ENCODE data around the gene SAMD4A. TPM values are rescaled to one million over a fixed set of nuclear protein-coding genes. Genes with fewer than 3 reads are reported as not detected.

Gene SAMD4A
- total RNA-seq, 2 donors from 2014 or later, result 1.9 to 8.0 TPM

- no peaks in the 10 kb centered on the region for H3K36me3 ChIP-seq (ENCODE audit: control insufficient read depth, insufficient read depth, low read length)
- no peaks in the 10 kb centered on the region for H3K27me3 ChIP-seq (ENCODE audit: control insufficient read depth, insufficient read depth, low read length, poor library complexity, severe bottlenecking)
- TF ChIP-seq, protein P1, sequence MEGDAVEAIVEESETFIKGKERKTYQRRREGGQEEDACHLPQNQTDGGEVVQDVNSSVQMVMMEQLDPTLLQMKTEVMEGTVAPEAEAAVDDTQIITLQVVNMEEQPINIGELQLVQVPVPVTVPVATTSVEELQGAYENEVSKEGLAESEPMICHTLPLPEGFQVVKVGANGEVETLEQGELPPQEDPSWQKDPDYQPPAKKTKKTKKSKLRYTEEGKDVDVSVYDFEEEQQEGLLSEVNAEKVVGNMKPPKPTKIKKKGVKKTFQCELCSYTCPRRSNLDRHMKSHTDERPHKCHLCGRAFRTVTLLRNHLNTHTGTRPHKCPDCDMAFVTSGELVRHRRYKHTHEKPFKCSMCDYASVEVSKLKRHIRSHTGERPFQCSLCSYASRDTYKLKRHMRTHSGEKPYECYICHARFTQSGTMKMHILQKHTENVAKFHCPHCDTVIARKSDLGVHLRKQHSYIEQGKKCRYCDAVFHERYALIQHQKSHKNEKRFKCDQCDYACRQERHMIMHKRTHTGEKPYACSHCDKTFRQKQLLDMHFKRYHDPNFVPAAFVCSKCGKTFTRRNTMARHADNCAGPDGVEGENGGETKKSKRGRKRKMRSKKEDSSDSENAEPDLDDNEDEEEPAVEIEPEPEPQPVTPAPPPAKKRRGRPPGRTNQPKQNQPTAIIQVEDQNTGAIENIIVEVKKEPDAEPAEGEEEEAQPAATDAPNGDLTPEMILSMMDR (conservative IDR thresholded peaks at IDR 0.05), result no peak
- no peaks in the 10 kb centered on the region for H3K9me3 ChIP-seq (ENCODE audit: control insufficient read depth, low read length)
- Mint-ChIP-seq H3K4me3 (no peak overlapping the region), H3K27ac (no peak overlapping the region), H3K36me3 (ENCODE audit: low read depth) (peaks cover 10% of the 10 kb centered on the region), H3K9me3 (peaks cover 8% of the 10 kb centered on the region), H3K27me3 (ENCODE audit: insufficient read depth) (no peaks in the 10 kb centered on the region), H3K4me1 (no peaks in the 10 kb centered on the region)
- H3K4me3 ChIP-seq (ENCODE audit: low read length), result no peak overlapping the region
- H3K4me1 ChIP-seq (ENCODE audit: control insufficient read depth, insufficient read depth, low read length), result no peaks in the 10 kb centered on the region
- no peak overlapping the region for H3K27ac ChIP-seq (ENCODE audit: low read depth, low read length)
- no peak overlapping the region for H3K9ac ChIP-seq (ENCODE audit: extremely low read depth, low read length, poor library complexity, severe bottlenecking)
- no peak for DNase-seq
- 92 to 100% methylated on average over 5 to 7 of the region's 7 CpGs for WGBS, 2 experiments (ENCODE audit: insufficient coverage in 1 of 2, insufficient read length in 1 of 2)
Observed at GRCh38 chr14:54582334-54582733, 15.4 kb downstream of the SAMD4A start.

DNA sequence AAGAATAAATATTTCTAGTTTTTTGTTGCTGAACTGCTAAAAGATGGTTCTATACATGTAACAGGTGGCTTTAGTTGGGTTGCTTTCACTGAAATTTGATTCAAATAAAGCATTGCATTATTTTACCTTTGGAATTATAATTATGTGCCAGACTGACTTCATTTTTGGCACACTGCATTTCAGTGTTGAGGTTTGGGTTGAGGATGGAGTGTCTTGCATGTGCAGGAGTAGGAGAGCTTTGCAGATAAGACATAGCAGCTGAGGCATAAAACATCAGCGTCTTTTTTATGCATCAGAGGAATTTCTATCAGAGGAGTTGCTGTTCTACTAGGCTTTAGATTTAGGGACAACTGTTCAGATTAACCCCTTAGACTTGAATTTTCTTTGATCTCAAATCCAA lies 17.2 kb downstream of the SAMD4A start:
- Mint-ChIP-seq H3K4me1 (no peaks in the 10 kb centered on the region), H3K27ac (no peak overlapping the region), H3K27me3 (ENCODE audit: insufficient read depth) (no peaks in the 10 kb centered on the region), H3K4me3 (no peak overlapping the region), H3K9me3 (peaks cover 8% of the 10 kb centered on the region), H3K36me3 (ENCODE audit: low read depth) (peaks cover 10% of the 10 kb centered on the region)
- H3K9me3 ChIP-seq (ENCODE audit: control insufficient read depth, low read length), result no peaks in the 10 kb centered on the region
- TF ChIP-seq, protein P1 (conservative IDR thresholded peaks at IDR 0.05), result no peak
- no peak for DNase-seq
- H3K27ac ChIP-seq (ENCODE audit: low read depth, low read length), result no peak overlapping the region
- no peaks in the 10 kb centered on the region for H3K27me3 ChIP-seq (ENCODE audit: control insufficient read depth, insufficient read depth, low read length, poor library complexity, severe bottlenecking)
- no peak overlapping the region for H3K4me3 ChIP-seq (ENCODE audit: low read length)
- H3K9ac ChIP-seq (ENCODE audit: extremely low read depth, low read length, poor library complexity, severe bottlenecking), result no peak overlapping the region
- H3K36me3 ChIP-seq (ENCODE audit: control insufficient read depth, insufficient read depth, low read length), result no peaks in the 10 kb centered on the region
- no peaks in the 10 kb centered on the region for H3K4me1 ChIP-seq (ENCODE audit: control insufficient read depth, insufficient read depth, low read length)
- WGBS, 2 experiments (ENCODE audit: insufficient coverage in 1 of 2, insufficient read length in 1 of 2), result 100% methylated on average over 1 of the region's 1 CpG

GRCh38 chr14:54585214-54585613 lies 18.3 kb downstream of the SAMD4A start:
- Histone ChIP-seq H3K27ac (ENCODE audit: low read depth, low read length) (no peak overlapping the region), H3K36me3 (ENCODE audit: control insufficient read depth, insufficient read depth, low read length) (no peaks in the 10 kb centered on the region), H3K4me3 (ENCODE audit: low read length) (no peak overlapping the region), H3K9ac (ENCODE audit: extremely low read depth, low read length, poor library complexity, severe bottlenecking) (no peak overlapping the region), H3K4me1 (ENCODE audit: control insufficient read depth, insufficient read depth, low read length) (no peaks in the 10 kb centered on the region), H3K9me3 (ENCODE audit: control insufficient read depth, low read length) (no peaks in the 10 kb centered on the region), H3K27me3 (ENCODE audit: control insufficient read depth, insufficient read depth, low read length, poor library complexity, severe bottlenecking) (no peaks in the 10 kb centered on the region)
- no peaks in the 10 kb centered on the region for H3K27me3 Mint-ChIP-seq (ENCODE audit: insufficient read depth)
- H3K4me3 Mint-ChIP-seq, result no peak overlapping the region
- H3K27ac Mint-ChIP-seq, result no peak overlapping the region
- H3K9me3 Mint-ChIP-seq, result peaks cover 8% of the 10 kb centered on the region
- TF ChIP-seq, protein P1 (conservative IDR thresholded peaks at IDR 0.05), result no peak
- 97 to 100% methylated on average over 1 to 2 of the region's 3 CpGs for WGBS, 2 experiments (ENCODE audit: insufficient coverage in 1 of 2, insufficient read length in 1 of 2)
- peaks cover 10% of the 10 kb centered on the region for H3K36me3 Mint-ChIP-seq (ENCODE audit: low read depth)
- no peaks in the 10 kb centered on the region for H3K4me1 Mint-ChIP-seq
- DNase-seq, result no peak
